Measurements from ENCODE around the gene NCAPD3.
"Not testable (repeated sequence)": the region's sequence is repeated elsewhere in the genome, so short reads cannot be mapped to it uniquely, and the experiment has no call there.

NCAPD3 gene

DNA sequence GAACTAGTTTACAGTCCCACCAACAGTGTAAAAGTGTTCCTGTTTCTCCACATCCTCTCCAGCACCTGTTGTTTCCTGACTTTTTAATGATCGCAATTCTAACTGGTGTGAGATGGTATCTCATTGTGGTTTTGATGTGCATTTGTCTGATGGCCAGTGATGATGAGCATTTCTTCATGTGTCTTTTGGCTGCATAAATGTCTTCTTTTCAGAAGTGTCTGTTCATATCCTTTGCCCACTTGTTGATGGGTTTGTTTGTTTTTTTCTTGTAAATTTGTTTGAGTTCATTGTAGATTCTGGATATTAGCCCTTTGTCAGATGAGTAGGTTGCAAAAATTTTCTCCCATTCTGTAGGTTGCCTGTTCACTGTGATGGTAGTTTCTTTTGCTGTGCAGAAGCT is 110.0 kb downstream of the NCAPD3 start:
- not testable (repeated sequence) for H3K4me3 ChIP-seq (ENCODE audit: low read length in 2 of 2); H3K36me3 ChIP-seq (ENCODE audit: control insufficient read depth in 2 of 2, insufficient read depth in 2 of 2, low read length in 2 of 2); H3K9ac ChIP-seq (ENCODE audit: low read length in 2 of 2); H3K27ac ChIP-seq (ENCODE audit: low read length); H3K9me3 ChIP-seq (ENCODE audit: control insufficient read depth in 2 of 2, low read length in 2 of 2); H3K27me3 ChIP-seq (ENCODE audit: control insufficient read depth in 1 of 2, insufficient read depth in 2 of 2, low read length in 2 of 2)
- H3K4me1 ChIP-seq (ENCODE audit: control insufficient read depth, insufficient read depth, low read length) = peaks cover 16% of the 10 kb centered on the region

DNA sequence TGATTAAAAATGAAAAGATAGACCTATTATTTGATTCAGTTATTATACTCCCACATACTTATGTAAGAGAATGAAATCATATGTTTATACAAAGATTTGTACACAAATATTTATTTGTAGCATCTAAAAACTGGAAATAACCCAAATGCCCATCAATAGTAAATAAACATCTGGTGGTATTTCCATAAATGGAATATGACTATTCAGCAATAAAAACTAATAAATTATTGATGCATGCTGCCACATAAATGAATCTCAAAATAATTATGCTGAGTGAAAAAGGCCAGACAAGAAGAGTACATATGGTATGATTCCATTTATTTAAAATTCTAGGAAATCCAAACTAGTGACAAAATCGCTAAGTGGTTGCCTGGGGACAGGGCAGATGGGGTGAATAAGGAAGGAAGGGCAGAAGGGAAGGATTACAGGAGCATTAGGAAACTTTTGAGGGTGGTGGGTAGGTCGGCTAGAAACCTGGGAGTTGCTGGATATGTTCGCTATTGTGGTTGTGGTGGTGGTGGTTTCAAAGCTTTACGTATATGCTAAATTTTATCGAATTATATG is 113.4 kb downstream of the NCAPD3 start:
- Histone ChIP-seq H3K4me3 (ENCODE audit: low read length in 2 of 2) (no peak overlapping the region), H3K27me3 (ENCODE audit: control insufficient read depth in 1 of 2, insufficient read depth in 2 of 2, low read length in 2 of 2) (no peaks in the 10 kb centered on the region), H3K9ac (ENCODE audit: low read length in 2 of 2) (no peak overlapping the region), H3K27ac (ENCODE audit: low read length) (no peak overlapping the region), H3K4me1 (ENCODE audit: control insufficient read depth, insufficient read depth, low read length) (no peaks in the 10 kb centered on the region), H3K9me3 (ENCODE audit: control insufficient read depth in 2 of 2, low read length in 2 of 2) (no peaks in the 10 kb centered on the region), H3K36me3 (ENCODE audit: control insufficient read depth in 2 of 2, insufficient read depth in 2 of 2, low read length in 2 of 2) (peaks cover 0 to 3% of the 10 kb centered on the region in 2 donors)

Measured in stomach smooth muscle (tissue), 2 donors.